ENCODE measurements around the gene STIL.

- TF ChIP-seq POLR2A (IDR thresholded peaks at IDR 0.05; ENCODE audit: low read depth, low read length) = no peak
- TF ChIP-seq POLR2AphosphoS5 (IDR thresholded peaks at IDR 0.05; ENCODE audit: low read depth, low read length) = no peak
- TF ChIP-seq TAF1 (IDR thresholded peaks at IDR 0.05; ENCODE audit: borderline replicate concordance, low read depth, low read length) = no peak
Observed at GRCh38 chr1:47309427-47309826, 4.5 kb downstream of the STIL start.

All from GM12892 (cell line).